GM12878 (cell line): ENCODE results near the gene AHNAK2. TPM values are rescaled to one million over a fixed set of nuclear protein-coding genes. Genes with fewer than 3 reads are reported as not detected.
"Not testable (repeated sequence)": the region's sequence is repeated elsewhere in the genome, so short reads cannot be mapped to it uniquely, and the experiment has no call there.

Source experiments
- ATAC-seq: fragments of 200-7000 bp; cut with Tn5 transposase; 3 replicates; pipeline ENCODE4 v1.9.1; 2020; ENCODE audit warnings: mild to moderate bottlenecking, moderate library complexity
- BruUV-seq: library from RNA; stranded (reverse); fragments of 400-500 nt; replicated peaks from 2 replicates; lab custom pipeline; 2021; lab: Mats Ljungman, UMichigan
- CTCF ChIA-PET: fragments of 300-600 bp; sonication (Branson Sonifier 250); formaldehyde crosslinking; extraction: SDS; loops from one replicate; lab custom pipeline; 2021; ENCODE audit warnings: inconsistent platforms; lab: Yijun Ruan, JAX
- POLR2A ChIA-PET: fragments of 350-600 bp; formaldehyde crosslinking; extraction: SDS; loops from one replicate; lab custom pipeline; 2021; ENCODE audit warnings: inconsistent platforms; lab: Charles Lee
- RAD21 ChIA-PET: fragments of 300-600 bp; sonication (Branson Sonifier 250); formaldehyde crosslinking; loops from one replicate; lab custom pipeline; 2023; ENCODE audit warnings: antibody characterized with exemption; ENCODE audit not compliant: unreplicated experiment; lab: Charles Lee
- SMC1A ChIA-PET: fragments of 300-600 bp; sonication (Branson Sonifier 250); formaldehyde crosslinking; loops from one replicate; lab custom pipeline; 2023; ENCODE audit not compliant: unreplicated experiment, uncharacterized antibody; lab: Charles Lee
- DNase-seq: peaks from one replicate; pipeline ENCODE4 v3.0.0-alpha.2; 2011; ENCODE audit warnings: low read depth, low spot score
- FAIRE-seq: peaks from 3 replicates; lab custom pipeline; 2011; peaks lifted over from hg19 to GRCh38; lab: Jason Lieb, UNC
- H2AFZ ChIP-seq: 2 replicates; pipeline ENCODE4 v1.6.0; 2011; ENCODE audit warnings: low read depth, low read length, control low read depth; ENCODE audit not compliant: control insufficient read depth
- H3K27ac ChIP-seq: 2 replicates; pipeline ENCODE4 v1.5.1; 2011; ENCODE audit warnings: control low read depth; ENCODE audit not compliant: control insufficient read depth, insufficient read depth
- H3K27me3 ChIP-seq, 2 experiments: replicated peaks in 1 of 2; 2 replicates each; pipeline versions ENCODE4 v1.6.0 to v1.6.1; 2011; ENCODE audit warnings: low read length in 1 of 2; ENCODE audit not compliant: control insufficient read depth in 2 of 2, insufficient read depth in 2 of 2
- H3K36me3 ChIP-seq, 2 experiments: 2 replicates each; pipeline ENCODE4 v1.5.1; 2011; ENCODE audit warnings: low read length in 1 of 2; ENCODE audit not compliant: control insufficient read depth in 2 of 2, insufficient read depth in 2 of 2
- H3K4me1 ChIP-seq: 2 replicates; pipeline ENCODE4 v1.6.1; 2011; ENCODE audit warnings: mild to moderate bottlenecking, low read length, moderate library complexity, mixed read lengths; ENCODE audit not compliant: control insufficient read depth, insufficient read depth
- H3K4me2 ChIP-seq: 2 replicates; pipeline ENCODE4 v1.6.0; 2011; ENCODE audit warnings: control low read depth; ENCODE audit not compliant: control insufficient read depth, insufficient read depth
- H3K4me3 ChIP-seq: fragments of 200-600 bp; sonication (generic); 2 replicates; pipeline ENCODE4 v1.5.1; 2016
- H3K79me2 ChIP-seq: 2 replicates; pipeline ENCODE4 v1.6.0; 2011; ENCODE audit warnings: low read length; ENCODE audit not compliant: control insufficient read depth, insufficient read depth
- H3K9ac ChIP-seq: 2 replicates; pipeline ENCODE4 v1.8.0; 2011; ENCODE audit warnings: low read length, control low read depth, mixed read lengths; ENCODE audit not compliant: control insufficient read depth, insufficient read depth
- H3K9me3 ChIP-seq: replicated peaks from 3 replicates; pipeline ENCODE4 v1.5.1; 2011; ENCODE audit warnings: mild to moderate bottlenecking, low read length; ENCODE audit not compliant: control insufficient read depth, insufficient read depth
- H4K20me1 ChIP-seq: 2 replicates; pipeline ENCODE4 v1.6.0; 2011; ENCODE audit not compliant: control insufficient read depth, insufficient read depth
- HCFC1 ChIP-seq: fragments of 150-350 bp; IDR thresholded peaks from 2 replicates; pipeline ENCODE4 v1.6.1; 2014; ENCODE audit warnings: low read length
- HDAC2 ChIP-seq: fragments of 200-600 bp; sonication (generic); IDR thresholded peaks from 2 replicates; pipeline ENCODE4 v1.6.1; 2017
- JUNB ChIP-seq: IDR thresholded peaks from 2 replicates; pipeline ENCODE4 v1.6.1; 2016; ENCODE audit warnings: antibody characterized with exemption, mild to moderate bottlenecking
- MXI1 ChIP-seq: fragments of 150-350 bp; IDR thresholded peaks from 2 replicates; pipeline ENCODE4 v1.6.1; 2011; ENCODE audit warnings: low read depth, mild to moderate bottlenecking, inconsistent platforms, low read length, improper control_type of control experiment
- NBN ChIP-seq: fragments of 450-650 bp; IDR thresholded peaks from 2 replicates; pipeline ENCODE4 v1.6.1; 2016
- NFIC ChIP-seq: IDR thresholded peaks from 2 replicates; pipeline ENCODE4 v1.6.1; 2012; ENCODE audit warnings: low read depth, mild to moderate bottlenecking, inconsistent platforms, low read length, moderate library complexity
- NFYA ChIP-seq: IDR thresholded peaks from 2 replicates; pipeline ENCODE4 v1.6.1; 2011; ENCODE audit warnings: low read depth, mild to moderate bottlenecking, low read length, improper control_type of control experiment, borderline replicate concordance
- NFYB ChIP-seq: IDR thresholded peaks from 2 replicates; pipeline ENCODE4 v1.6.1; 2011; ENCODE audit warnings: low read depth, mild to moderate bottlenecking, low read length, improper control_type of control experiment, moderate library complexity; ENCODE audit not compliant: insufficient read depth
- SMARCA5 ChIP-seq: fragments of 450-650 bp; IDR thresholded peaks from 2 replicates; pipeline ENCODE4 v1.6.1; 2017; ENCODE audit warnings: mild to moderate bottlenecking
- SRF ChIP-seq, 2 experiments: IDR thresholded peaks; 2 replicates each; pipeline ENCODE4 v1.6.1; 2011; ENCODE audit warnings: low read depth in 2 of 2, low read length in 2 of 2, mild to moderate bottlenecking in 1 of 2, moderate library complexity in 1 of 2
- STAT1 ChIP-seq: fragments of 450-650 bp; conservative IDR thresholded peaks from 2 replicates; pipeline ENCODE4 v1.6.1; 2014; ENCODE audit warnings: antibody characterized with exemption, mild to moderate bottlenecking
- YBX1 ChIP-seq: fragments of 450-650 bp; IDR thresholded peaks from 2 replicates; pipeline ENCODE4 v1.6.1; 2016; ENCODE audit warnings: antibody characterized with exemption
- ZNF207 ChIP-seq: fragments of 450-650 bp; IDR thresholded peaks from 2 replicates; pipeline ENCODE4 v1.6.1; 2014; ENCODE audit warnings: antibody characterized with exemption, mild to moderate bottlenecking, borderline replicate concordance
- ZNF274 ChIP-seq: IDR thresholded peaks from one replicate; pipeline ENCODE4 v1.8.0; 2011; ENCODE audit not compliant: insufficient read length, insufficient read depth
- ZNF384 ChIP-seq: IDR thresholded peaks from 2 replicates; pipeline ENCODE4 v1.6.1; 2012; ENCODE audit warnings: low read depth, mild to moderate bottlenecking, low read length, improper control_type of control experiment, borderline replicate concordance
- WGBS: methylation state at CpG from one replicate; pipeline ENCODE4 v1.1.6; 2016; ENCODE audit warnings: low lambda C conversion rate; ENCODE audit not compliant: insufficient replicate concordance, insufficient coverage; ENCODE audit errors: missing lambda C conversion rate; 5-methylcytosine and 5-hydroxymethylcytosine counted together
- in situ Hi-C: fragments of 300-500 bp; cut with MboI; formaldehyde crosslinking; loops from 9 replicates; pipeline ENCODE4 v1.14.3; 2018; ENCODE audit warnings: mixed read lengths
- intact Hi-C: fragments of 100-400 bp; cut with micrococcal nuclease; formaldehyde crosslinking; loops from one replicate; pipeline ENCODE4 v1.14.2; 2022; ENCODE audit not compliant: unreplicated experiment
- polyA plus RNA-seq, 11 experiments: library from polyadenylated mRNA; depleted of rRNA in 4 of 11; unstranded in 6 of 11; stranded (reverse) in 5 of 11; fragments of >200 nt; fragmentation: Nextera tagmentation in 4 of 11; fragmentation: Illumina TruSeq in 1 of 11; extraction: Ambion mirVana in 4 of 11; extraction: Trizol in 1 of 11; gene quantifications; 1 replicate in 1 of 11; 2 replicates in 10 of 11; pipeline versions ENCODE4 v1.2.1 to v1.2.3, GENCODE V29; 2011 to 2016; ENCODE audit warnings: inconsistent platforms in 2 of 11, missing spikeins in 2 of 11, low read depth in 1 of 11
- total RNA-seq, 4 experiments: library from RNA; depleted of rRNA in 3 of 4; stranded (reverse); fragments of >200 nt in 3 of 4; fragmentation: Illumina TruSeq in 1 of 4; extraction: Trizol in 1 of 4; gene quantifications; 2 replicates each; pipeline versions ENCODE4 v1.2.1 to v1.2.3, GENCODE V29; 2013 to 2021
- TF ChIP-seq, protein P1 (sequence below): IDR thresholded peaks from 2 replicates; pipeline ENCODE4 v1.6.1; 2012; ENCODE audit warnings: low read depth, low read length, improper control_type of control experiment
- TF ChIP-seq, protein P2 (sequence below): fragments of 450-650 bp; conservative IDR thresholded peaks from 2 replicates; pipeline ENCODE4 v1.6.1; 2017; ENCODE audit warnings: mild to moderate bottlenecking, moderate library complexity

The AHNAK2 gene
- total and polyA plus RNA-seq, 10 of the 15 experiments (the other 5 are each of a cell fraction or from before 2014, with no cell fraction given): 0.03 to 0.10 TPM; not detected in 8

DNA sequence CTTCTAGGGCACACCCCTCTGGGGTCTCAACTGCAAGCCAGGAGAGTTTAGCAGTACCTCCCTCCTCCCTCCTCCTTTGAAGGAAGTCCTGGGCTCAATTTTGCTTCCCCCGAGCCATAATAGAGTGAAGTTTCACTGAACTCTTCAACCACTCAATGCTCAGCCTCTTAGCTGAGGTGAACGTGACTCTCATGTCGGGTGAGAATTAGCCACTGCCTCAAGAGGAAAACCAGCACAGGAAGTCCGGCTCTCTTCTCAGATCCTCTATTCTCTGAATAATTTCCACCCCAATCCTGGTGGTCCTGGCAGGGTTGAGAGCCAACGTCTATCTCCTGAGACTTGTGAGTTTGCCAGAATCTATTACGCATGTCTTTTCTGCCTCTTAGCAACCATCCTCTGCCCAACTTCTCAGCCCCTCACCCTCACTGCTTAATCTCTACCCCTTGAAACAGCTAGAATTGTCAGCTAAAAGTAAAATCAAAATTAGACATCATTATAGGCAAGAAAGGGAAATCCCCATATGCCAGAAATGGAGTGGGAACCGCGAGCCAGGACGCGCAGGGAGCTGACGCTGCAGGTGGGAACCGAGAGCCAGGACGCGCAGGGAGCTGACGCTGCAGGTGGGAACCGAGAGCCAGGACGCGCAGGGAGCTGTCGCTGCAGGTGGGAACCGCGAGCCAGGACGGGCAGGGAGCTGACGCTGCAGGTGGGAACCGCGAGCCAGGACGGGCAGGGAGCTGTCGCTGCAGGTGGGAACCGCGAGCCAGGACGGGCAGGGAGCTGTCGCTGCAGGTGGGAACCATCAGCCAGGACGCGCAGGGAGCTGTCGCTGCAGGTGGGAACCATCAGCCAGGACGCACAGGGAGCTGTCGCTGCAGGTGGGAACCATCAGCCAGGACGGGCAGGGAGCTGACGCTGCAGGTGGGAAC lies 73.3 kb downstream of the AHNAK2 start:
- FAIRE-seq, H2AFZ ChIP-seq, H3K36me3 ChIP-seq, BruUV-seq, CTCF ChIA-PET, RAD21 ChIA-PET, H3K4me1 ChIP-seq, H4K20me1 ChIP-seq, H3K9ac ChIP-seq, H3K4me3 ChIP-seq, SMC1A ChIA-PET, H3K27me3 ChIP-seq, POLR2A ChIA-PET, DNase-seq, intact Hi-C loops, H3K79me2 ChIP-seq, ATAC-seq, in situ Hi-C loops, H3K27ac ChIP-seq: not testable (repeated sequence)
- peaks cover 21% of the 10 kb centered on the region for H3K9me3 ChIP-seq
- WGBS: 71% methylated on average over 35 of the region's 38 CpGs
- H3K4me2 ChIP-seq: 0 out of 2 replicates have a peak overlapping the region, but pooled peaks have one; percentile 17

DNA sequence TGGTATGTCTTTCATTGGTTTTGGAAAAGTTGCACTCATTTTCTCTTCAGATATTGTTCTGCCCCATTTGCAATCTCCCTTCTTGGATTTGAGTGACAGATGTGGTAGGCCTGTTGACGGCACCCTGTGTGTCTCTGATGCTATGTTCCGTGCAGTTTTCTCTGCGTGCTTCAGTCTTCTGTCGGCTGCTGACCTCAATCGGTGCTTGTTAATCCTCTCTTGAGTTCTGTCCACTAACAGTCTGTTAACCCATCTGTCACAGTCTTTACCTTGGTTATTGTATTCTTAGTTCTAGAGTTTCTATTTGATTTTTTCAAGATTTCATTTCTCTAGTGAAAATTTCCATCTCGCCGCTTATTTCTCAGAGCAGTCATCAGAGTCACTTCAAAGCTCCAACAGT lies 74.2 kb downstream of the AHNAK2 start:
- POLR2A ChIA-PET: no interaction called here
- Histone ChIP-seq H3K27ac (no peak overlapping the region), H3K4me3 (no peak overlapping the region), H3K4me1 (peaks cover 9% of the 10 kb centered on the region), H3K79me2 (no peaks in the 10 kb centered on the region), H3K36me3 (no peaks in the 10 kb centered on the region), H3K9ac (no peak overlapping the region), H4K20me1 (no peaks in the 10 kb centered on the region), H3K4me2 (no peak overlapping the region), H3K27me3 (peaks cover 2 to 3% of the 10 kb centered on the region in 2 experiments; a peak in 3 of 4 replicates), H2AFZ (no peak overlapping the region), H3K9me3 (peaks cover 21% of the 10 kb centered on the region)
- ATAC-seq (no peak), DNase-seq (no peak), FAIRE-seq (no peak)
- SMC1A ChIA-PET: no interaction called here
- in situ Hi-C loops (no loop called here), intact Hi-C loops (no loop called here)
- 61% methylated on average over 7 of the region's 7 CpGs for WGBS
- no TSS peak for BruUV-seq
- CTCF ChIA-PET: no interaction called here
- RAD21 ChIA-PET: no interaction called here
- TF ChIP-seq SRF (IDR thresholded peaks at IDR 0.05; ENCODE audit: low read depth in 2 of 2, low read length in 2 of 2) (no peak), ZNF207 (no peak), NBN (no peak), ZNF384 (no peak), ZNF274 (no peak), NFYA (no peak), STAT1 (no peak), JUNB (no peak), NFIC (no peak), SMARCA5 (no peak), NFYB (no peak), HCFC1 (no peak), HDAC2 (no peak), YBX1 (no peak), MXI1 (no peak)
- TF ChIP-seq, protein P1, sequence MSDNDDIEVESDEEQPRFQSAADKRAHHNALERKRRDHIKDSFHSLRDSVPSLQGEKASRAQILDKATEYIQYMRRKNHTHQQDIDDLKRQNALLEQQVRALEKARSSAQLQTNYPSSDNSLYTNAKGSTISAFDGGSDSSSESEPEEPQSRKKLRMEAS: no peak
- TF ChIP-seq, protein P2, sequence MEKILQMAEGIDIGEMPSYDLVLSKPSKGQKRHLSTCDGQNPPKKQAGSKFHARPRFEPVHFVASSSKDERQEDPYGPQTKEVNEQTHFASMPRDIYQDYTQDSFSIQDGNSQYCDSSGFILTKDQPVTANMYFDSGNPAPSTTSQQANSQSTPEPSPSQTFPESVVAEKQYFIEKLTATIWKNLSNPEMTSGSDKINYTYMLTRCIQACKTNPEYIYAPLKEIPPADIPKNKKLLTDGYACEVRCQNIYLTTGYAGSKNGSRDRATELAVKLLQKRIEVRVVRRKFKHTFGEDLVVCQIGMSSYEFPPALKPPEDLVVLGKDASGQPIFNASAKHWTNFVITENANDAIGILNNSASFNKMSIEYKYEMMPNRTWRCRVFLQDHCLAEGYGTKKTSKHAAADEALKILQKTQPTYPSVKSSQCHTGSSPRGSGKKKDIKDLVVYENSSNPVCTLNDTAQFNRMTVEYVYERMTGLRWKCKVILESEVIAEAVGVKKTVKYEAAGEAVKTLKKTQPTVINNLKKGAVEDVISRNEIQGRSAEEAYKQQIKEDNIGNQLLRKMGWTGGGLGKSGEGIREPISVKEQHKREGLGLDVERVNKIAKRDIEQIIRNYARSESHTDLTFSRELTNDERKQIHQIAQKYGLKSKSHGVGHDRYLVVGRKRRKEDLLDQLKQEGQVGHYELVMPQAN: no peak
